ENCODE measurements around the gene INSC.
"Not testable (repeated sequence)": the region's sequence is repeated elsewhere in the genome, so short reads cannot be mapped to it uniquely, and the experiment has no call there.

Gene INSC, protein sequence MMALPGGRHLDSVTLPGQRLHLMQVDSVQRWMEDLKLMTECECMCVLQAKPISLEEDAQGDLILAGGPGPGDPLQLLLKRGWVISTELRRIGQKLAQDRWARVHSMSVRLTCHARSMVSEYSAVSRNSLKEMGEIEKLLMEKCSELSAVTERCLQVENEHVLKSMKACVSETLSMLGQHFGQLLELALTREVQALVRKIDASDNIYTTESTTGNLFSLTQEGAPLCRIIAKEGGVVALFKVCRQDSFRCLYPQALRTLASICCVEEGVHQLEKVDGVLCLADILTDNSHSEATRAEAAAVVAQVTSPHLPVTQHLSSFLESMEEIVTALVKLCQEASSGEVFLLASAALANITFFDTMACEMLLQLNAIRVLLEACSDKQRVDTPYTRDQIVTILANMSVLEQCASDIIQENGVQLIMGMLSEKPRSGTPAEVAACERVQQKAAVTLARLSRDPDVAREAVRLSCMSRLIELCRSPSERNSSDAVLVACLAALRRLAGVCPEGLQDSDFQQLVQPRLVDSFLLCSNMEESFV

DNA sequence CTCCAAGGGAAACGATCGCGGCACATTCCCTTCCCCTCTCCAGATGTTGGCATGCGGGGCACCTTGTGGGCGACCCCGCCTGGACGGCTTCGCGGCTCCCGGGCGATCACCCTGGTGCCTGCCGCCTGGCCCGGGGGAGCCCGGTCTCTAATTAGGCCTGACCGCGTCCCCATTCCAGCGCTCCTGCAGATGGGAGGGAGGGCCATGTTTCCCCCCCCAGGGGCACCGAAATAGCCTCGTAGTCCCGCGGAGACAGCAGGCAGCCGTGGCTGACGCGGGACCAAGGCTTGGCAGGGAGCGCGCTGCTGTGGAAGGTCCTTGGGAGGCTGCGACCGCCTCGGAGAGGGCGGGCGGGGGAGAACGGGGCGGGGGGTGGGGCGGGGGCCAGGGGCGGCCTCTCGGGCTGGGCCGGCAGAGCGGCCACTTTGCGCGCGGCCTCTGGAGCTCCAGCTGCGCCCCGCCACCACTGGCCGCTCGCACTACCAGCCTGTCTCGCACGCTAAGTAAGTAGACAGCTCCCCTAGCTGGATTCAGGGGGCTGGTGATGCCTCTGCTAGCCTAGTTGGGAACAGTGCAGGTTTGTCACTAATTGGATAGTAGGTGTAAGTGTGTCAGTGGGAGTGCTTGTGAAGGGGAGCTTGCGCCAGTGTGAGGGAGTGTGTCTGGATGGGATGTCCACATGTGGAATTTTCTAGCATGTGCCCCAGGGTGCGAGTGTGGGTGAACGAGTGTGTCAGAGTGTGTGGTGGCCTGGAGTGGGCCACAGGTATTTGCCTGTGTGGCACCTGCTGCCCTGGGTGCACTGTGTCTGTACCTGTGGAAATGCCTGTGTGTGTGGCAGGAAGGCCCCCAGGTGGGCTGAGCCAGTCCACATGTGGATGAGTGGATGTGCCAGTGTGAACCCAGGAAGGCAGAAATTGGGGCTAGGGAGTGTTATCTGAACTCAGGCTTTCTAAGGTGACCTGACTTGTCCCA lies at the start of gene INSC:
TSS of gene INSC (plus strand) at position 423 of the 975 bp plus-strand sequence. CDS start 34,252 bp downstream, outside the sequence.
- DNase-seq: no peak

GRCh38 chr11:15069751-15070150 lies 45.0 kb upstream of the INSC start:
- DNase-seq: not testable (repeated sequence)

DNA sequence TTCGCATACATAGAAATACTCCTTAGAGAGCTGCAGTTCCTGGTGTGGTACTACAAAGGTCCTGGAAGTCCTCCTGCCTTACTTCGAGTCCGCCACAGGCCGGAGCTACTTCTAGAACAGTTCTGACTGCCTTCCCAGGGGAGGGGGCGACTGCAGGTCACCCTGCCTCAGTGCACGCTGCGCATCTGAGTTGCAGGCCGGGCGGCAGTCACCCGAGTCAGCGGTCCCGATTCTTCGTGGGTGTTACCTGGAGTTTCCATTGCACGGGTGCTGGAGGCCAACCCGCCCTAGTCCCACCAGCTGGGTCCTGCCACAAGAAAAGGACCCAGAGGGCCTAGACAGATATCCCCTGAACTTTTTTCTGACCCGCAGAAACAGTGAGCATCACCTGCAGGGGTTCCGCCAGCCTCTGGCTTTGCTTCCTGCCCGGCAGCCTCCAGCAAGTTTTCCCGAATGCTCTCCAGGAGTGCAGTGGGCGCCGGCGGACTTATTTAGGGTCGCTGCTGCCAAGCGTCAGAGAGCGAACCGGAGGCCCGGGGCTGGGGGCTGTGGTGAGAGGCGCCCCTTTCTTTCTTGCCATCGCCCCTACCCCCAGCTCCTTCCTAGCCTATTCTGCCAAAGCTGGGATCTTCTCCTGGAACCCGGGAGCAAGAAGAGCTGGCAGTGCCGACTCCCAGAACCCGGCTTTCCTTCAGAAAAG lies 43.0 kb upstream of the INSC start:
- no peak for DNase-seq

- no peak for DNase-seq
These were observed 42.1 kb upstream of the INSC start for GRCh38 chr11:15072551-15073143.

GRCh38 chr11:15073361-15074205 lies 41.1 kb upstream of the INSC start, which contains the start of gene CALCB:
CALCB (plus strand) TSS chr11:15073593; CDS start chr11:15074719, 1,126 bp downstream.
- DNase-seq: no peak

DNA sequence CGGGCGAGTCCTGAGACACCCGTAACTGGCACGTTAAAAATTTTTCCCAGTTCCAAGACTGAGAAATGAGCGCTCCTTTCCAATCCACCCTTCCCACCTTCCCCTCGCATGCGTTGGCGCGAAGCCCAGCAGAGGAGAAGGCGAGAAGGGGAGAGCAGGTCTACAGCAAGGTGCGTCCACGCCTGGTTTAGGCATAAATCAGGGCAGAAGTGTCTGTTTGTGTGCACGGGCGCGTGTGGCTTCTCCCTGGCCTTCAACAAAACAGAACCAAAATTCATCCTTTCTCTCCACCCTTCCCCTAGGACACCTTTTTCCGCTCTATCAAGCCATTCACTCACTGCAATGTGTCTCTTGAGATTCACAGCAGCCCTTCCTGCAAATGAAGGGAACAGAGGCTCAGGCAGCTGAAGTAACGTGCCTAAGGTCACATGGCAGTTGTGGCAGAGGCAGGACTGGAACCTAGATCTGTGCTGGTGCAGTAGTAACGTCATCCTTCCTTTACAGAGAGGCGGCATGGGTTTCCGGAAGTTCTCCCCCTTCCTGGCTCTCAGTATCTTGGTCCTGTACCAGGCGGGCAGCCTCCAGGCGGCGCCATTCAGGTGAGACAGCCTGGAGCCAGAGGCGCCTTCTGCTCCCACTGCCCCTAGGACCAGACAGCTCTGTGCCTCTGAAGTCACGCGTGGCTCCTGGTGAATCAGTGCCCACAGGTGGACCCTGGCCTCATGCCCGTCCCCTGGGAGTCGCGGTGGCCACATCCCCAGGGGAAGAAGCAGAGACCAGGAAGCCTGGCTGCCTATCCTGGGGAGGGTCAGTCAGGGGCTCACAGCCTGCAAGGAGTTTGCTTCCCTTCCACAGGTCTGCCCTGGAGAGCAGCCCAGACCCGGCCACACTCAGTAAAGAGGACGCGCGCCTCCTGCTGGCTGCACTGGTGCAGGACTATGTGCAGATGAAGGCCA lies 40.2 kb upstream of the INSC start:
- peak; percentile 55 for DNase-seq

DNA sequence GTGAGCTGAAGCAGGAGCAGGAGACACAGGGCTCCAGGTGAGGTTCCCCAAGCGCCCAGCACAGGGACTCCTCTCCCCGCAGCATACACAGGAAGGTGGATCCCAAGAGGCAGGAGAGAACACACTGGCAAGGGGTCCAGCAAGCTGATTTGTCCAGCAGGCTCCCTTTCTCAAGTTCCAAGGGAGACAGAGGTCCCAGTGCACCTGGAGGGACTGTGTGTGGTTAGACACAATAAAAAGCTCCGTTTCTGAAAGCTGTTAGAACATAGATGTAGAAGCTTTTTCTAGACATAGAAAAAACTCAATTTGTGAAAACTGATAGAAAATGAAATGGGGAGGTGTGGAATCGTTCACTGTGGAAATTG lies 39.6 kb upstream of the INSC start:
- no peak for DNase-seq

DNA sequence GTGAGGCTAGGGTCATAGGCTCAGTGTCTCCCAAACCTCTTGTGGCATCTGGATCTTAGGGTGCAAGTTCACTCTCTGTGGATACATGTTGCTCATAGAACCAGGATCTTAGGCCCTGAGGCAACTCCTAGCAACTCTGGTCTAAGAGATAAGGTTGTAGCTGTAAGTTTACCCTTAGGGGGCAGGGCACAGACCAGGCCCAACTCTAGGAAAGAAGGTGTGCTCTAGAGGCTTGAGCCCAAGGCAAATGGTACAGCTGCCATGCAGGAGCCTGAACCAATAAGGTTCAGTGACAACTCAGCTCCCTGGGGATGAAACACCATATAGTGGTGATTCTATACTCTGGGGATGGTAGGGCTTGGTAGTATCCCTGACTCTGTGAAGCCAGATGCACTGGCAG lies 23.5 kb upstream of the INSC start:
- no peak for DNase-seq

GRCh38 chr11:15091625-15092024 lies 23.1 kb upstream of the INSC start:
- DNase-seq: no peak

GRCh38 chr11:15093432-15093831 lies 21.3 kb upstream of the INSC start:
- DNase-seq: peak; percentile 5

- DNase-seq: no peak
These were observed 18.9 kb upstream of the INSC start for GRCh38 chr11:15095736-15096228.

GRCh38 chr11:15097411-15097810 lies 17.3 kb upstream of the INSC start:
- DNase-seq: no peak

- no peak for DNase-seq
These were observed 15.5 kb upstream of the INSC start for GRCh38 chr11:15099267-15099666.

DNA sequence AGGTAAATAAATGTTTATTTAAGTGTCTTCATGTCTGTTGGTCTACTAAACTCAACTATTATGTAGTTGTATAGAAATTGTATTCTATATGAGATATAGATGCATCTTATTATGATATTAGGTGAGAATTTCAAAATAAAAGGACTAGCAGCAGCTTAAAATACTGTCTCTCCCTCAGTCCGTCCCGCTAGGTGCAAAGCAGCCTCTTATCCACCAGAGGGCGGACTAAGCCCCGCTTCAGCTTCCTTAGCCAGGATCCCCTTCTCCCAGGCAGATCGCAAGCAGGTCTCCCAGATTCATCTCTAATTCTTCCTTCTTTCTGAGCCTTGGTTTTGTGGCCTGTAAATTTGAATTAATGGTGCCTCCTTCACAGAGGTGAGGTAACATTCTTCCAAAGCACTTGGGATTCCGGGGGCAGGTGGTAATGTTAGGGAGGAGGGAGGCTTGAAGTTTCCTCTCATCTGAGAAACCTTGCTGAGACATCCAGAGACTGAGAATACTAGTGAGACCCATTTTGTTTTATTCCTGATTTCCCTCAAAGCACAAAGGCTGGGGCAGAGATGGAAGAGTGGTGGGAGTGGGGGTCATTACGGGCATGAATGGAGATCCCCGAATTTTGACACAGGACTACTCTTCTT lies 13.5 kb upstream of the INSC start:
- DNase-seq: peak; percentile 55

- DNase-seq: no peak
These were observed 10.6 kb upstream of the INSC start for GRCh38 chr11:15104166-15104565.

- DNase-seq: no peak
These were observed 8.3 kb upstream of the INSC start for GRCh38 chr11:15106201-15106965.

DNA sequence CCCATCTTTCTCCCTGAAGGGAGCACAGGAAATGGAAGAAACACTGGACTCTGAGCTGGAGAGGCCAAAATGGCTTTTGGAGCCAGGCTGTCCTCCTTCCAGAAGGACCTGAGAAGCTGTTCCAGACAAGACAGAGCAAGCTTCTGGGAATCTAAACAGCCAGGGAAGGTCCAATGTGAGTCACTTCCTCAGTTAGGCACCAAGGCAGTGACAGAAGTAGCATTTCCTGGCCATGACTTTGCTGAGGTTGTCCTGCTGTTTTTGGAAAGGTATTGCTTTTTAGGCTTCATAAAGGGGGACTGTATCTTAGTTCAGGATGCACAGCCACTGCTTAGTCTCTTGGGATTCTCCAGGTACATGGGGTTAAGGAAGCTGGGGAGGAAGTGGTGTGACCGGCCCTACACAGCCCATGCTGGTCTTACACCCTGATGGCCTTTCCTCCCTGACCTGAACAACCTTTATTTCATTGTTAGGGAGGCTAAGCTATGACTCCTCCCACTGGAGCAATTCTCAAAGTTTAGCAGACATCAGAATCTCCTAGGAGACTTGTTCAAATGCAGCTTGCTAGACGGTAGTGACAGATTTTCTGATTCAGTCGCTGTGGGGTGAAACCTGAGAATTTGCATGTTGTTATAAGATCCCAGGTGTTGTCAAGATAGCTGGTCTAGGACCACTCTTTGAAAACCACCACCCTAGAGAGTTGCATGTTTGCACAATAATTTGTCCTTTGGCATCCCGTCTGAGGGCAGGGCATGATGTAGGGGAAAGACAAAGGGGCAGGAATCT lies 6.8 kb upstream of the INSC start:
- no peak for DNase-seq
